Cardiac muscle cell (in vitro differentiated cells and primary cell): Measurements from ENCODE around the gene CDCA5. TPM values are rescaled to one million over a fixed set of nuclear protein-coding genes. Genes with fewer than 3 reads are reported as not detected.
A peak's percentile ranks its signal among the peaks of the same experiment; 100 is the strongest.

Experiments used
- DNase-seq, 2 donors: peaks; one replicate each; pipeline versions ENCODE4 v3.0.0 to v3.0.0-alpha.2; 2010 to 2017; ENCODE audit warnings: low read depth in 1 of 2, low spot score in 1 of 2
- H3K27ac ChIP-seq: fragments of 200-600 bp; sonication (generic); 2 replicates; pipeline ENCODE4 v1.5.1; 2016
- H3K27me3 ChIP-seq: fragments of 200-600 bp; sonication (generic); 2 replicates; pipeline ENCODE4 v1.6.0; 2016; ENCODE audit warnings: control low read depth
- H3K36me3 ChIP-seq: fragments of 200-600 bp; sonication (generic); 2 replicates; pipeline ENCODE4 v1.5.1; 2016; ENCODE audit warnings: control low read depth
- H3K4me1 ChIP-seq: fragments of 200-600 bp; sonication (generic); 2 replicates; pipeline ENCODE4 v1.8.1; 2017; ENCODE audit warnings: low read depth, mild to moderate bottlenecking, mixed run types
- H3K4me3 ChIP-seq: fragments of 200-600 bp; sonication (generic); 2 replicates; pipeline ENCODE4 v1.5.1; 2016; ENCODE audit warnings: mild to moderate bottlenecking
- H3K9me3 ChIP-seq: fragments of 200-600 bp; sonication (generic); 2 replicates; pipeline ENCODE4 v1.5.1; 2017; ENCODE audit warnings: low read depth, mild to moderate bottlenecking, control low read depth
- polyA plus RNA-seq: library from polyadenylated mRNA; unstranded; fragments of >200 nt; fragmentation: Nextera tagmentation; extraction: Ambion mirVana; gene quantifications from 2 replicates; pipeline ENCODE4 v1.2.1, GENCODE V29; 2016
- total RNA-seq: library from RNA; depleted of rRNA; stranded (reverse); fragments of >200 nt; gene quantifications from 2 replicates; pipeline ENCODE4 v1.2.3, GENCODE V29; 2016
- TF ChIP-seq, protein P1 (sequence below): IDR thresholded peaks from 2 replicates; pipeline ENCODE4 v1.5.1; 2012; ENCODE audit warnings: low read depth, mild to moderate bottlenecking, low read length

The CDCA5 gene
- total and polyA plus RNA-seq, 2 experiments from 2014 or later: 14.2 to 18.1 TPM

DNA sequence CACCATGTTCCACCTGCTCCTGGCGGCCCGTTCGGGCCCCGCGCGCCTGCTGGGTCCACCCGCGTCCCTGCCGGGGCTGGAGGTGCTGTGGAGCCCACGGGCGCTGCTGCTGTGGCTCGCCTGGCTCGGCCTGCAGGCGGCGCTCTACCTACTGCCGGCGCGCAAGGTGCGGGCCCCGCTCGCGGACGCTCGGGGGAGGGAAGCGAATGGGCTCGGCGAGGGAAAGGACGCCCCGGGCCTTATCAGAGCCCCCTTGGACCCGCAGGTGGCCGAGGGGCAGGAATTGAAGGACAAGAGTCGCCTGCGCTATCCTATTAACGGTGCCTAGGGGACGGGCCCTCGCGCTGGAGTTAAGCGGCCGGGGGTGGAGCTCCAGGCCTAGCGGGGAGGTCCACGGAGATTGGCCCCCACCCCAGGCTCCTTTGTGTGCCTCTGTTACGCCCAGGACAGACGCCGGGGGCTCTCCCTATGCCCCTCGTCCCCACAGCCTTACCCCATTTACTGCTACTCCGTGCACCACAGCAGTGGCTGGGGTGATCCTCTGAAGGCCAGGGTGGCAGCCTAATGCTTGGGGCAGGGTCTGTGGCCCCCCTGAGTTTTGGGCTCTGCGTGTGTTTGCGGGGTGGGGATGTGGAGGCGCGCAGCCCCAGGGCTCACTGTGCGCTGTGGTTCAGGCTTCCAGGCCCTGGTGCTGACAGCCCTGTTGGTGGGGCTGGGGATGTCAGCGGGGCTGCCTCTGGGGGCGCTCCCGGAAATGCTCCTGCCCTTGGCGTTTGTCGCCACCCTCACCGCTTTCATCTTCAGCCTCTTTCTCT lies 28.9 kb upstream of the CDCA5 start:
- H3K4me3 ChIP-seq: peak overlapping the region; percentile 89
- DNase-seq: peak in 1 of 2 donors; percentile 73
- peak overlapping the region; percentile 71 for H3K27ac ChIP-seq
- H3K9me3 ChIP-seq: no peaks in the 10 kb centered on the region
- no peaks in the 10 kb centered on the region for H3K27me3 ChIP-seq
- H3K36me3 ChIP-seq: no peaks in the 10 kb centered on the region
- TF ChIP-seq, protein P1, sequence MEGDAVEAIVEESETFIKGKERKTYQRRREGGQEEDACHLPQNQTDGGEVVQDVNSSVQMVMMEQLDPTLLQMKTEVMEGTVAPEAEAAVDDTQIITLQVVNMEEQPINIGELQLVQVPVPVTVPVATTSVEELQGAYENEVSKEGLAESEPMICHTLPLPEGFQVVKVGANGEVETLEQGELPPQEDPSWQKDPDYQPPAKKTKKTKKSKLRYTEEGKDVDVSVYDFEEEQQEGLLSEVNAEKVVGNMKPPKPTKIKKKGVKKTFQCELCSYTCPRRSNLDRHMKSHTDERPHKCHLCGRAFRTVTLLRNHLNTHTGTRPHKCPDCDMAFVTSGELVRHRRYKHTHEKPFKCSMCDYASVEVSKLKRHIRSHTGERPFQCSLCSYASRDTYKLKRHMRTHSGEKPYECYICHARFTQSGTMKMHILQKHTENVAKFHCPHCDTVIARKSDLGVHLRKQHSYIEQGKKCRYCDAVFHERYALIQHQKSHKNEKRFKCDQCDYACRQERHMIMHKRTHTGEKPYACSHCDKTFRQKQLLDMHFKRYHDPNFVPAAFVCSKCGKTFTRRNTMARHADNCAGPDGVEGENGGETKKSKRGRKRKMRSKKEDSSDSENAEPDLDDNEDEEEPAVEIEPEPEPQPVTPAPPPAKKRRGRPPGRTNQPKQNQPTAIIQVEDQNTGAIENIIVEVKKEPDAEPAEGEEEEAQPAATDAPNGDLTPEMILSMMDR: peak; percentile 78
- peaks cover 13% of the 10 kb centered on the region for H3K4me1 ChIP-seq

DNA sequence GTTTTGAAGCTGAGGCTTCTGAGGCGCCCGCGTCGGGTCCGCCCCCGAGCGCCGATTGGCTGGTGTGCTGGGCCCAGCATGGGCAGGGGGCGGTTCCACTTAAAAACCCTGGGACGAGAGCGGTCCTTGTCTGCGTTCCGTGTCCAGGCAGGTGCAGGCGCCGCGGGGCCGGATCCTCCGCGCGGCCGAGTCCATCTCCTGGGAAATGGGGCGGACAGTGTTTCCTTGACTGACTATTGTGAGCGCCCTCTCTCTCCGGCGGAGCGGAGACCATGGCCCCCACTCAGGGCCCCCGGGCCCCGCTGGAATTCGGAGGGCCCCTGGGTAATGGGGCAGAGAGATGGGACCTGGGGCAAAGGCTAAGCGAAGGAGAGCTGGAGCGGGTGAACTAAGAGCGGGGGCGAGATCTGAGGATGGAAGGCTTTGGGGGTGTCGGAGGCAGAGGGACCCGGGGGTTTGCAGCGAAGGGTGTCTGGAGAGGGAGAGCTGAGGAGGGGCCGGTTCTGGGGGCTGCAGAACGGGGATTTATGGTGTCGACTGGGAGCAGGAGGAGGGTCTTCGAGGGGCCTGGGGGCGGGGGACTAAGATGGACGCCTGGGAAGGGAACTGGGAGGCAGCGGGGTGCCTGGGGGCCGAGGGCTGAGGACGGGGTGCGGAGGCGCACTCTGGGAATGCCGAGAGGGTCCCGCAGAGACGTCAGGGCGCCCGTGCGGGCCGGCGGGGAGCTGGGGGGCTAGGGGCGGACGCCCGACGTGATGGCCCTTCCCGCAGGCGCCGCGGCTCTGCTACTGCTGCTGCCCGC lies 28.1 kb upstream of the CDCA5 start, which contains the start of gene TM7SF2:
TSS of gene TM7SF2 (plus strand) at position 129 of the 802 bp plus-strand sequence. CDS start at position 273, 144 bp downstream.
- H3K9me3 ChIP-seq: no peaks in the 10 kb centered on the region
- peak; percentile 92 to 99 for DNase-seq
- TF ChIP-seq, protein P1: no peak
- no peaks in the 10 kb centered on the region for H3K27me3 ChIP-seq
- no peaks in the 10 kb centered on the region for H3K36me3 ChIP-seq
- peak within 1 kb of the TSS; percentile 71 for H3K27ac ChIP-seq
- H3K4me3 ChIP-seq: peak within 1 kb of the TSS; percentile 89
- peaks cover 13% of the 10 kb centered on the region for H3K4me1 ChIP-seq

DNA sequence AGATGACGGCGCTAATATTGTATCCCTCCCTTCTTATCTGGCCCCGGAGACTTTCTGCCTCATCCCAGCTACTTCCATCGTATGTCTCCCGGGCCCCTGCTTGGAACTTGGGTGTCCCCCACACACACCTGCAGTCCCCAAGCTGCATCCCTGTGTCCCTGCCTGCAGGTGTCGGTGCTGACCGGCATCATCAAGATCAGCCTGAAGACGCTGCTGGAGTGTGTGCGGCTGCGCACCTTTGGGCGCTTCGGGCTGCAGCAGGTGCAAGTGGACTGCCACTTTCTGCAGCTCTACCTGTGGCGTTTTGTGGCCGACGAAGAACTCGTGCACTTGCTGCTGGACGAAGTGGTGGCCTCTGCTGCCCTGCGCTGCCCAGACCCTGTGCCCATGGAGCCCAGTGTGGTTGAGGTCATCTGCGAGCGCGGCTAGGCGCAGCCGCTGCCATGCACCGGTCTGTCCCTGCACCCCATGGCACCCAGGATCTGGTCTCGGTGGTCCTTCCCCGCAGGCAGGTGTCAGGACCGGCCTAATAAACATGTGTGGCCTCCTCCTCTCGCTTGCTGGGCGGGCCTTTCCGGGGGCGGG lies 27.4 kb upstream of the CDCA5 start:
- H3K27ac ChIP-seq: no peak overlapping the region
- H3K4me1 ChIP-seq: peaks cover 13% of the 10 kb centered on the region
- no peaks in the 10 kb centered on the region for H3K9me3 ChIP-seq
- H3K36me3 ChIP-seq: no peaks in the 10 kb centered on the region
- no peaks in the 10 kb centered on the region for H3K27me3 ChIP-seq
- H3K4me3 ChIP-seq: no peak overlapping the region
- no peak for DNase-seq
- TF ChIP-seq, protein P1: no peak

DNA sequence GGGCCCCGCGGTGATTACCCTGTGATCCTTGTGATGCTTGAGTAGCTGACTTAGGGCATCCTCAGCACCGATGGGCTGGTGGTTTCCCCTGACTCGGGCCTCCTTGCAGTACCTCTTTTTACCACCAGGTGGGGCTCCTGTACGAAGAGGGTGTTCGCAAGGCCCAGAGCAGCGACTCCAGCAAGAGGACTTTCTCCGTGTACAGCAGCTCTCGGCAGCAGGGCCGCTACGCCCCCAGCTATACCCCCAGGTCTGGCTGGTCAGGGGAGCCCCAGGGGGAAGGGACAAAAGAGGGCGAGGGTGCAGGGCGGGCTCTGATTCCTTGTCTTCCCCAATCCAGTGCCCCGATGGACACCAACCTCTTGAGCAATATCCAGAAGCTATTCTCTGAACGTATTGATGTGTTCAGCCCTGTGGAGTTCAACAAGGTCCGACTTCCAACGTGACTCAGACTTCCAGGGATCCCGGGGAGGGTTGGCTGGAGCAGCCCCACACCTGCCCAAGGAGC lies 26.6 kb upstream of the CDCA5 start:
- Histone ChIP-seq H3K27me3 (no peaks in the 10 kb centered on the region), H3K36me3 (no peaks in the 10 kb centered on the region), H3K4me1 (peaks cover 13% of the 10 kb centered on the region), H3K9me3 (no peaks in the 10 kb centered on the region), H3K4me3 (no peak overlapping the region), H3K27ac (no peak overlapping the region)
- DNase-seq: peak; percentile 84 to 86
- TF ChIP-seq, protein P1: peak; percentile 99
